Fibroblast of the conjunctiva (primary cell): ENCODE measurements around the gene AQP9.
"Not testable (repeated sequence)": the region's sequence is repeated elsewhere in the genome, so short reads cannot be mapped to it uniquely, and the experiment has no call there.

Experiments
- DNase-seq: peaks from one replicate; pipeline ENCODE4 v3.0.0-alpha.2; 2010; ENCODE audit warnings: low read depth

Gene AQP9

DNA sequence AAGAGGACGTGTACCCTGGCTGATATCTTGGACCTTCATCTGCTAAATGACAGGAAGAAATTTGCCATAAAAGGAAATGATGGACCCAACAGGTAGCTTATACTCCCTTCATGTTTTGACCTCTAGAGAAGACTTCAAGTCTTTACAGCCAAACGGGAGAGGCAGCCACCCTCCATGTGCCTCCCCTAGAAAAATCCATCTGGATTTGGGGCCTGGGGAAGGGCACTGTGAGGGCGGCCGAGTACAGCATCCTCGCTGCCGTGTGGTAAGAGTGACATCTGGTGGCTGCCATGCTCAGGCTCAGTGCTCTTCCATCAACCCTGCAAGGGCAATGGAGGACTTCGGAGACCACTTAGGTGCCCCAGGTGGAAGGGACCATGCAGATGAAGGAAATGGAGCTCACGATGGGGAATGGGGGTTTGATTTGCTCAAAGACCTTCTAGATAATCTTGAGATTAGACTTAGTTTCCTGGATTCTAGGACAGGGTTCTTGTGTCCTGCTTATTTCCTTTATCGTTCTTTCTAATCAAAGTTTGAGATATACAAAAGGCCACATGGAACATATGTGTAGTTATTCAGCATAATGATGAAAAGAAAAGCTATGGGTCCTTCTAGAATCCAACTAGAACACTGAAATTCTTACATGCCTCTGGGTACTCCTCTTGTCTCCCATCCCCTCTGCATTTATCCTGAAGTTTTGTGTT is 44.4 kb downstream of the AQP9 start:
- DNase-seq: peak; percentile 37

DNA sequence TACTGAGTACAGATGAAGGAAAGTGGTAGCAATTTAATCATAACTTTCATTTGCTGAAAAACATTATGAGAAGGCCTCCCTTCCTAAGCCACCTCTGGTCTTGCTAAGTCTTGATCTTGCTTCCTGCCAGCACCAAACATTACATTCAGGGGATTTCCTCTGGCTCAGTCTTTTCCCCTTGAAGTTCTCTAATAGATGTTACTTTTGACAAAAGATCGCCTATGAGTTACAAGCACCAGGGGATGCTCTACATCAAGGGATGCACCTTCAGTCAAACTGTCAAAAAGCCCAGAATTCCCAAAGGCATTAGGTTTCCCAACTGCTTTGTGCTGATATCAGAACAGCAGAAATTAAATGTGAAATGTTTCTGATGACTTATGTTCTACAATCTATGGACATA is 47.3 kb downstream of the AQP9 start:
- DNase-seq: peak; percentile 20

DNA sequence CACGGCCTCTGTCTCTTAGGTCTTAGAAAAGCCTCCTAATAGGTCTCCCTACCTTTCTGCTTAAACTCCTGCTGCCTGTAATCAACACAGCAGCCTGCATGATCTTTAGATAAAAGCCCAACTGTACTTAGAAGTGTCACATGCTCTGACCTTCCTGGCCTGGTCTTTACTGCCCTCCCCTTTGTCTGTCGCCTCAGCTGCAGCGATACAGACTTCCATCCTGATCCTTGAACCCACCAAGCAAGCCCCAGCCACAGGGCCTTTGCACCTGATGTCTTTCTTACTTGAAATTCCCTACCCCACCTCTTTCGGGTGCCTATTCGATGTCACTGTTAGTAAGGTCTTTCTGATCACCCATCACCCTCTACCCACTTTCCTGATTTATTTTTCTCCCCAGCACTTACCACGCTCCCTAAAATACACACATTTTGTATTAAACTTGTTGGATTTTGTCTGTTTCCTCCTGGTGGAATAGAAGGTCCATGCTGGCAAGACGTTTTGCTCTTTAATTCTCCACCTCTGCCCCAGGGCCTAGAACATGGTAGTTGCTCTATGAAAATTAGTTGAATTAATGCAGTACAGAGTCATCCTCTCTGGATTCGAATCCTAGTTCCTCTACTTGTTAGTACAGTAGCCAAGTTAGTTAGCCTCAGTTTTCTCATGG is 51.1 kb downstream of the AQP9 start:
- DNase-seq: no peak

DNA sequence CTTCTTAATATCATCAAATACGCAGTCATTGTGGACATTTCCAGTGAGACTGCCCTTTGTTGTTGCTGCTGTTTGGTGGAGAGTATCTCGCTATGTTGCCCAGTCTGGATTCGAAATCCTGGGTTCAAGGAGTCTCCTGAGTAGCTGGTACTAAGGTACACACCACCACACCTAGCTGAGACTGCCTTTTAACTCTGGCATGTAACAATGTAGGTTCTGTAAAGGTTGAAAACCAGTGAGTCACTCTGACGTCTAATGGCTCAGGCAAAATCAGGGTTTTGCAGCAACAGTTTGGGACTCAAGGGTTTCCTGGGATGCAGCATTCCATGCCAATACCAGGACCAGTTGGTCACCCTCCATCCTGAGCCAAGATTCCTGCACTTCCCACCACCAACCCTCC is 52.2 kb downstream of the AQP9 start:
- DNase-seq: no peak

DNA sequence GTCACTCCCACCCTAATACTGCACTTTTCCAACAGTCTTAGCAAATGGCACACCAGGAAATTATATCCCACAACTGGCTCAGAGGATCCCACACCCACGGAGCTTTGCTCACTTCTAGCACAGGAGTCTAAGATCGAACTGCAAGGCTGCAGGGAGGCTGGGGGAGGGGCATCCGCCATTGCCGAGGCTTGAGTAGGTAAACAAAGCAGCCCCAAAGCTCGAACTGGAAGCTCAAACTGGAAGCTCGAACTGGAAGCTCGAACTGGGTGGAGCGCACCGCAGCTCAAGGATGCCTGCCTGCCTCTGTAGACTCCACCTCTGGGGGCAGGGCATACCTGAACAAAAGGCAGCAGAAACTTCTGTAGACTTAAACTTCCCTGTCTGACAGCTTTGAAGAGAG is 55.5 kb downstream of the AQP9 start:
- DNase-seq: not testable (repeated sequence)

DNA sequence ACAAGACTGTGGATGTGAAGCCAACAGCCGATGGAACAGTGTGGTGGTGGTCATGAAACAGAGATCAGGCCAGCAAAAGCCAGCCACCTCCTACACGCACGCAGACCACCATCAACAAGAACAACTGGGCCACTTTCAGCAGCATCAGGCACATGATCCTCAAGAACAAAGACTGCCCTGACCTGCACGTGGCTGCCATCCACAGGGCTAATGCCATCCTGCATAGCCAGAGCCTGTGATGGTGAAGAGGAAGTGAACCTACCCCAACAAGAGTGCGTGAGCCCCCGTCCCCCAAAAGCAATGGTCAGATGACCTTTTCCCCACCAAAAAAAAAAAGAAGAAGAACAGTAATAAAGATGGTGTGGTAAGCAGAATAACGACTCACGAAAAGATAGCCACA is 62.6 kb downstream of the AQP9 start:
- DNase-seq: no peak

DNA sequence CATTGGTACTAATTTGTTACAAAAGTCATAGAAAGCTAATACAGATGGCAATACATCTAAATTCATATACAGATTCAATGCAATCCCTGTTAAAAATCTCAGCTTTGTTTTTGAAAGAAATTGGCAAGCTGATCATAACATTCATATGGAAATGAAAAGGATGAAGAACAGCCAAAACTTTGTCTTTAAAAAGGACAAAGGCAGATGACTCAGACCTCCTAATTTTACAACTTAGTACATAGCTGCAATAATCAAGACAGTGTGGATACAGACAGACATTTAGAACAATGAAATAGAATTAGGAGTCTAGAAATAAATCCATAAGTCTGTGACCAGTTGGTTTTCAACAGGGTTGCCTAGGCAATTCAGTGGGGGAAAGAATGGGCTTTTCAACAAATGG is 63.3 kb downstream of the AQP9 start:
- peak; percentile 87 for DNase-seq

DNA sequence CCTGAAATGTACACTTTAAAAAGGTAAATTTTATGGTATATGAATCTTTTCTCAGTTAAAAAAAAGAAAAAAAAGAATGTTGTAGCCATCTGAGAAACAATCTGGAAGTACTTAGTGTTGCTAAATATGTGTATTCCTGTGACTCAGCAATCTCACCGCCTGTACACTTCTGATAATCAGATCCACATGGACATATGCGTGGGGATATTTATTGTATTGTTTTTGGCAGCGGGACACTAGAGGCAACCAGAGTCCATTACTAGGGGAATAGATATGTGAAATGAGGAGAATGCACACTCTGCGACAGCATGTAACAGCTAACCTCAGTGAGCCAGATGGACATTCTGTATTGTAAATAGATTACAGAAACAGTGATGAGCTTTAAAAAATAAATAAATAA is 65.4 kb downstream of the AQP9 start:
- DNase-seq: peak; percentile 97

DNA sequence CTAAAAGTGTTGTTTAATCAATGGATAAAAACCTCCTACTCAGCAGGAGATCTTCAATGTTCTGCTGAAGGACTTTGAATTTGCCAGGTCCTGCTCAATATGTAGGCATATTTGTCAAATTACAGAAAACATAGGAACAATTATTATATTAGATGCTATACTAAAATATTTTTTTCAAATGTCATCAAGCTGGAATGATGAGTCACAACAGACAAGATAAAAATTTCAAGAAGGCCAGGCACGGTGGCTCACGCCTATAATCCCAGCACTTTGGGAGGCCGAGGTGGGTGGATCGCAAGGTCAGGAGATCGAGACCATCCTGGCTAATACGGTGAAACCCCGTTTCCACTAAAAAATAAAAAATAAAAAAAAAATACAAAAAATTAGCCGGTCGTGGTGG is 68.0 kb downstream of the AQP9 start:
- no peak for DNase-seq

DNA sequence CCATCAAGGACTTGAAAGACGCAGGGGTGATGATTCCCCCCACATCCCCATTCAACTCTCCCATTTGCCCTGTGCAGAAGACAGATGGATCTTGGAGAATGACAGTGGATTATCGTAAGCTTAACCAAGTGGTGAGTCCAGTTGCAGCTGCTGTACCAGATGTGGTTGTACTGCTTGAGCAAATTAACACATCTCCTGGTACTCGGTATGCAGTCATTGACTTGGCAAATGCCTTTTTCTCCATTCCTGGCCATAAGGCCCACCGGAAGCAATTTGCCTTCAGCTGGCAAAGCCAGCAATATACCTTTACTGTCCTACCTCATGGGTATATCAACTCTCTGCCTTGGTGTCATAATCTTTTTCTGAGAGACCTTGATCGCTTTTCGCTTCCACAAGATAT is 70.0 kb downstream of the AQP9 start:
- not testable (repeated sequence) for DNase-seq

DNA sequence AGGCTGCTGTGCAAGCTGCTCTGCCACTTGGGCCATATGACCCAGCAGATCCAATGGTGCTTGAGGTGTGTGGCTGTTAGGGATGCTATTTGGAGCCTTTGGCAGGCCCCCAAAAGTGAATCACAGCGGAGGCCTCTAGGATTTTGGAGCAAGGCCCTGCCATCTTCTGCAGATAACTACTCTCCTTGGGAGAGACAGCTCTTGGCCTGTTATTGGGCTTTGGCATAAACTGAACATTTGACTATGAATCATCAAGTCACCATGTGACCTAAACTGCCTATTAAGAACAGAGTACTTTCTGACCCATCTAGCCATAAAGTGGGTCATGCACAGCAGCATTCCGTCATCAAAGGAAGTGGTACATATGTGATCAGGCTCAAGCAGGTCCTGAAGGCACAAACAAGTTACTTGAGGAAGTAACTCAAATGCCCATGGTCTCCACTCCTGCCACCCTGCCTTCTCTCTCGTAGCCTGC is 70.9 kb downstream of the AQP9 start:
- peak; percentile 62 for DNase-seq

DNA sequence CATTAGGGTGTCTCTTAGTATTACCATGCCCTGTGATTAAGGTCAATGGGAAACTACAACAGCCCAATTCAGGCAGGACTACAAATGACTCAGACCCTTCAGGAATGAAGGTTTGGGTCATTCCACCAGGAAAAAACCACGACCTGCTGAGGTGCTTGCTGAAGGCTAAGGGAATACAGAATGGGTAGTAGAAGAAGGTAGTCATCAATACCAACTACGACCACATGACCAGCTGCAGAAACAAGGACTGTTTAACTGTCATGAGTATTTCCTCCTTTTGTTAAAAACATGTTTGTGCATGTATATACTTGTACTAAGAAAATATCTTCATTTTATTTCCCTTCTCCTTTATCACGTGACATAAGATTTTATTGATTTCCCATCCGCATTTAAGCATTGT is 71.8 kb downstream of the AQP9 start:
- not testable (repeated sequence) for DNase-seq

DNA sequence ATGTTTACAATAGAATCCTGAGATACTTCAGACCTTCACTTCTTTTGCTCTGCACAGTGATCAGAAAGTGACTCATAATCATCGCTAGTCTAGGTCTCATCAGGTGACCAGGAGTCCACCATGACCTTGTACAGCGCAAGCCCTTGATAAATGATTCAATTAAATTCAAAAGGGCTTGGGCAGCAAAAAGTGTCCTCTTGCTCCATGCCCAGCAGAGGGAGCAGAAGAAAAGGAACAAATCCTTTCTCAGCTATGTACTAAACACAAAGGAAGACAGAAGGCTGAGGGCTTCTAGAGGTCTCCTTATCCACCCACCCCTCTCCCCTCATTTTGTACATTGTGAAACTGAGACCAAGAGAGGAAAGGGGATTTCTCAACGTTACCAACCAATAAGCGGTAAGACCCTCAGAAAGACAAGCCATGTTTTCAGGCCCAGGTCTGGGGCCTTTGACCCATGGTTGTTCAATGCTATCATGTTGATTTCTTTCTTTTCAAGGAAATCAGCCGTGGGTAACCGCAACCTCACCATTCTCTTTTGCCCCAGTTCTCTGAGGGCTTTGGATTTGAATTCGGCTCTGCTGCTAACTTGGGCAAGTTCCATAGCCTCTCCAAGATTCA is 74.8 kb downstream of the AQP9 start:
- peak; percentile 29 for DNase-seq

DNA sequence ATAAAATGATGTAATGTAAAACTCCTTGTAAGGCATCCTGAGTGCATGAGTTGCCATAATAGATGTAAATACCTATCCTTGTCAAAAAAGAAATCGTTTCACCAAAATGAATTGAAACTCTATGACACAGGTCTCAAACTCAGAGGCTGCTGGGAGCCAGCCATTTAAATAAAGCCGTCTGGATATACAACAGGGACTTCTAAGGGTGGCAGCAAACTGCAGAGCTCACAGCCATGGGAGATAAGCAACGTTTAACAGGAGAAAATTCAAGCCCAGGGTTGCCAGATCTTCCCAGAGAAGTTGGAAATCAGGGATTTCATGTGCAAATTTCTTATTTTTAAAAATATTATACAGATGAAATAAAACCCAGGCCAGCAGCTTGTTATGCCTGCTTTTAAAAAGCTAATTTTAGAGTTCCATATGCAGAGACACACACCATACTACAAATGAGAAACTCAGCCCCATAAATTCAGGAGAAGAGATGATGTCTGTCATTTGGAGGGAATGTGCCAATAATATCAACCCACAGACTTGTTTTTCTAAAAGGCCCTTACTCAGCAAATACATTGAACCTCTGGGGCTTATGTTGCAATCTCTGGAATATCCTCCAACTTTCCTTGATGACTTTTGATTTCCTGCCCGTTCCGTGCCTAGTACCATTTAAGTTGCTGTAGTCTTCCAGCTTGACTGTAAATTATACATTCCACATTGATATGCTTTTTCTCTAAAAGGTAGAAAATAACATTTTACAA is 75.6 kb downstream of the AQP9 start:
- peak; percentile 65 for DNase-seq

DNA sequence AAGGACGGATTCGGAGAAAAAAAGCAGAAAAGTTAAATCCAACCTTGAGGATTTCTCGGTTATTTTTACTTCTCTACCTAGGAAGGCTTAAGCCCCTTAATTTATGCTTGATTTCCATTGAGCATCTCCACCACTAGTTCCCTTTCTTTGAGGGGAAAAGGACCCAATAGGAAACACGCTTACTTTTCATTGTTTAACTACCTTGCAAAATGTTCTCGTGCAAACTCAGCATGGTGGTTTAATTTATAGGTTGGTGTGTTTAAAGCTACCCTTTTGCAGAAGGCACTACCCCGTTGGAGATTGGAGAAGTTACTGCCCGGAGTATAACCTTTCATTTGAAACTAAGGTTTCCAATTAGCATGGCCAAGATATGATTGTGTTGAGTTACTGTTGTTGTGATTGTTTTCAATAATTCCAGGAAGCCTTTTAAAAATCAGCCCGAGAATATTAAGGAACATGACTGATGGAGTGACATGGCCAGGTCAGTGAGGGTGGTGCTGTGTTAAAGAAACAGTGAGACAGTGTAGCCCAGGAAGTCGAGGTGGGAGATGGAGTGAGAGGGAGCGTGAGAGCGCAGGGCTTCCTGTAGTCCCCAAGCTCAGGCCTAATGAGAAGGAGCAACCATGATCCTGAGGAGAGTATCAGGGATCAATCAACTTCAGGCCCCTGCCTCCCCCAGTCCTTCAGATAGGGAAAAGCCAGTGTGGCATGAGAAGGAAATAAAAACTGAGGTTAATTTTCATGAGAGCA is 76.6 kb downstream of the AQP9 start:
- no peak for DNase-seq

DNA sequence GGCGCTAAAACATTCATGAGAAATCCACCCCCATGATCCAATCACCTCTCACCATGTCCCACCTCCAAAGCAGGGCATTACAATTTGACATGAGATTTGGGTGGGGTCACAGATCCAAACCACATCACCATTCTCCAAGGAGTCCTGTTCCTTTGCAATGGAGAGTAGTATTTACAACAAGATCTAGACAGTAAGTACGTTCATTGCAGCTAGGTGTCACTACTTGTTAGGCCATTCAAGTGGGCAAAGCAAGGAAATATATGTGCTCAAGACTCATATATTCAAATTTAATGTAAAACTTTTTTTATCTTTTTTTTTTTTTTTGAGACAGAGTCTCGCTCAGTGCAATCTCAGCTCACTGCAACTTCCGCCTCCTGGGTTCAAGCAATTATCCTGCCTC is 79.3 kb downstream of the AQP9 start:
- no peak for DNase-seq

DNA sequence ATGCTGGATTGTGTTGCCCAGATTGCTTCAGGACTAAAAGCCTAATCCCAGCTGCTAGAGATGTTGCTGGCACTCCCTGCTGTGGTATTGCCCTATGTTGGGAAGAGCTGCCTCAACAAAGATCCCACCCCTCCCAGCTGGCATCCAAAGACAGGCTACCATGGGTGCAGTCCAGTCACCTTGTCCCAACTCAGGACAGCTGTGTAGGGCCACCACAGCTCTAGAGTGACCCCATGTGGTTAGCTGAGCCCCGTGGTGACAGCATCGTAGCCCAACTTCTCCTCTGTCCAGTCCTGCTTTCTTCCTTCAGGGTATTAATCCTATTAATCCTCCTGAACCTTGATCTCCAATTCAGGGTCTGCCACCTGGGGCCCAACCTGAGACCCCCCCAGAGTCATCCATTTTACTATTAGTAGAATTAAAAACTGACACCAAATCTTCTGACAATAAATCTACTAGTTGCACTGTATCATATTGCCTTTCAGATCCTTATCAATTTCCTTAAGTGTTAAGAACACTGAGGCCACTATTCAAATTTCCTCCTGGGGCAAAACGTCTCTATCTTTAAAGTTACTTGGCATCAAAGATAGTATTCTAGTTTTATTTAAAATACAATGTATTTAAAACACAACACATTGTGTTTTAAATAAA is 83.5 kb downstream of the AQP9 start:
- peak; percentile 41 for DNase-seq

DNA sequence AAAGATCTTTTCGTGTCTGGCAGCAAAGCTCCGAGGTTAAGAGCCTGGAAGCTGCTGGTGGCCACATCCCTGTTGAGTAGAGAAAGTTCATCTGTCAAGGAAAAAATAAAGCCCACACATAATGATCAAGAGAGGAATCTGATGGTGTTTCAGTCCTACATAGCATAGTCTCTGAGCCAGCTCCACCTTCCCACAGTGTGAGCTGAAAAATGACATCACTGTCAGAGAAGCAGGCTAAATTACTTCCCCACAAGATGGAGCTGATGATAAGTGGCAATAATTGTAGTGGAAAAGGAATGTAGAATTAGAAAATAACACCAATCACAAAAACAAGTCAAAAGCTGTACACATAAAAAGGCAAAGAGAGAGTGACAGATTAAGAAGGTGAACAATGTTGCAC is 84.5 kb downstream of the AQP9 start:
- no peak for DNase-seq

DNA sequence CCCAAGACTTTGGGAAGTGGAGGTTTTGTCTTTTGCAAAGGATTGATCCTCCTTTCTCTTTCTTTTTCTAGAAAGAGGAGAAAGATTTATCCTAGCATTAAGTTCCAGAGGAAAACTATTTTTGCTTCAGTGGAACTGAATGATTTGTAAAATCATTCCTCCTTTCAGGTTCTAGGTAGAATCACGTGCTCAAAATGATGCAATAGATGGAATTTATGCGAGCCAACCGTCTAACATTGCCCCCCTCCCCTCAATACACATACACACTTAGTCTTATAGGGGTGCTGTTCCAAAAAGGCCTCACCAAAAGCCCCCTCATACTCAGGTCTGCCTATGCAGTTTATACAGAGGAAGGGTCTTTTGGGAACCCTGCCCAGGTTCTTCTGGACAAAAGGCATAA is 85.3 kb downstream of the AQP9 start:
- no peak for DNase-seq

DNA sequence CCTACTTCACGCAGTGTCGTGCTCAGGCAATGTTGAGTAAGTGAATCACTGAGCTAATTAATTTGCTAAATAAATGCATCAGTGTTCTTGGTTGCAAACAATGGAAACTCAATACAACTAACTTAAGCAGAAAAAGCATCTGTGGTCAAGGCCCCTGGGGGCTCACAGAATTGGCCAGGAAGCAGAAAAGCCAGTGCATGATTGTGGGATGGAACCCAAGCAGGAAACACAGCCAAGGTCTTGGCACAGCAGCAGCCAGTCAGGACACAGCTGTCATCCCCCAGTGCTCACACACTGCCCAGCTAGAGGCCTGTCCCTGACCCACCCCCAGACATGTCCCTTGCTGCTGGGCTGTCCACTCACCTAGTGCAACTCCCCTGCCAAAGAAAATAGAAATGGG is 85.9 kb downstream of the AQP9 start:
- DNase-seq: peak; percentile 41
